Amygdala (tissue), 56 donors: ENCODE measurements around the gene CLCN7.

Experiments used
- DNase-seq, 56 donors: peaks; one replicate each; lab custom pipeline; 2025; lab: John Stamatoyannopoulos, UW

Gene CLCN7

GRCh38 chr16:1466968-1467521, 7.8 kb downstream of the CLCN7 start:
- DNase-seq, result no peak

- DNase-seq, result no peak
Observed at GRCh38 chr16:1466054-1466453, 8.8 kb downstream of the CLCN7 start.

GRCh38 chr16:1465567-1465915, 9.3 kb downstream of the CLCN7 start:
- no peak for DNase-seq

- DNase-seq, result no peak
Observed at GRCh38 chr16:1464894-1465566, 9.8 kb downstream of the CLCN7 start.

- no peak for DNase-seq
Observed at GRCh38 chr16:1464196-1464893, 10.5 kb downstream of the CLCN7 start.

GRCh38 chr16:1461146-1461545, 13.7 kb downstream of the CLCN7 start:
- no peak for DNase-seq

GRCh38 chr16:1460602-1461138, 14.2 kb downstream of the CLCN7 start:
- no peak for DNase-seq

GRCh38 chr16:1459967-1460366, 14.9 kb downstream of the CLCN7 start:
- DNase-seq, result no peak

- DNase-seq, result no peak
Observed at GRCh38 chr16:1458977-1459341, 15.9 kb downstream of the CLCN7 start.

- DNase-seq, result peak in 2 of 56 donors; percentile 2 to 8
Observed at GRCh38 chr16:1458336-1458976, 16.4 kb downstream of the CLCN7 start.

GRCh38 chr16:1457489-1458245, 17.2 kb downstream of the CLCN7 start:
- no peak for DNase-seq

GRCh38 chr16:1456951-1457350, 17.9 kb downstream of the CLCN7 start:
- no peak for DNase-seq

GRCh38 chr16:1455190-1456171, 19.3 kb downstream of the CLCN7 start:
- DNase-seq, result no peak

GRCh38 chr16:1454561-1454960, 20.3 kb downstream of the CLCN7 start:
- DNase-seq, result no peak

GRCh38 chr16:1453316-1453715, 21.5 kb downstream of the CLCN7 start:
- no peak for DNase-seq

- DNase-seq, result no peak
Observed at GRCh38 chr16:1452530-1452929, 22.3 kb downstream of the CLCN7 start.

- no peak for DNase-seq
Observed at GRCh38 chr16:1451702-1452392, 23.0 kb downstream of the CLCN7 start.

- DNase-seq, result no peak
Observed at GRCh38 chr16:1450841-1451240, 24.0 kb downstream of the CLCN7 start.

- no peak for DNase-seq
Observed at GRCh38 chr16:1450218-1450617, 24.6 kb downstream of the CLCN7 start.
